HepG2 (cell line): ENCODE data around the gene TXNRD1. TPM values are rescaled to one million over a fixed set of nuclear protein-coding genes. Genes with fewer than 3 reads are reported as not detected.

Experiments used
- ATAC-seq: fragments of 200-7000 bp; cut with Tn5 transposase; 3 replicates; pipeline ENCODE4 v1.9.1; 2020; ENCODE audit warnings: mild to moderate bottlenecking, moderate library complexity
- BruUV-seq: library from RNA; stranded (reverse); fragments of 400-500 nt; replicated peaks from 2 replicates; lab custom pipeline; 2021; lab: Mats Ljungman, UMichigan
- CTCF ChIA-PET: fragments of 300-600 bp; formaldehyde crosslinking; extraction: SDS; loops from one replicate; lab custom pipeline; 2021; ENCODE audit warnings: low total read pairs, inconsistent platforms, low intra/inter-chr PET ratio; lab: Yijun Ruan, JAX
- POLR2A ChIA-PET: fragments of 350-600 bp; sonication (Branson Sonifier 250); formaldehyde crosslinking; loops from one replicate; lab custom pipeline; 2020; ENCODE audit warnings: antibody characterized with exemption, inconsistent platforms; lab: Yijun Ruan, JAX
- DNase-seq: peaks from one replicate; pipeline ENCODE4 v3.0.0-alpha.2; 2015; ENCODE audit warnings: low spot score
- FAIRE-seq: peaks from 3 replicates; lab custom pipeline; 2011; peaks lifted over from hg19 to GRCh38; lab: Jason Lieb, UNC
- H2AFZ ChIP-seq: one replicate; pipeline ENCODE4 v1.6.1; 2011; ENCODE audit warnings: low read length, inconsistent platforms
- H3K27ac ChIP-seq: fragments of 300-600 bp; 3 replicates; pipeline ENCODE4 v1.8.0; 2011; ENCODE audit warnings: mixed run types, mild to moderate bottlenecking, mixed read lengths, low read length, inconsistent platforms; ENCODE audit not compliant: insufficient read depth; ENCODE audit errors: extremely low read length
- H3K27me3 ChIP-seq, 2 experiments: fragments of 200-600 bp in 1 of 2; 2 replicates in 1 of 2; 3 replicates in 1 of 2; pipeline versions ENCODE4 v1.6.0 to v1.8.0; 2011; ENCODE audit warnings: low read length in 2 of 2, mild to moderate bottlenecking in 2 of 2, moderate library complexity in 2 of 2, inconsistent platforms in 1 of 2; ENCODE audit not compliant: insufficient read depth in 2 of 2, control insufficient read depth in 1 of 2
- H3K36me3 ChIP-seq, 2 experiments: fragments of 200-600 bp in 1 of 2; replicated peaks in 1 of 2; 2 replicates in 1 of 2; 3 replicates in 1 of 2; pipeline versions ENCODE4 v1.5.1 to v1.8.0; 2011; ENCODE audit warnings: low read length in 2 of 2, inconsistent platforms in 1 of 2; ENCODE audit not compliant: insufficient read depth in 2 of 2, control insufficient read depth in 1 of 2
- H3K4me1 ChIP-seq: 2 replicates; pipeline ENCODE4 v1.5.1; 2012; ENCODE audit warnings: low read length, inconsistent platforms; ENCODE audit not compliant: insufficient read depth
- H3K4me2 ChIP-seq: 2 replicates; pipeline ENCODE4 v1.6.0; 2011; ENCODE audit warnings: low read depth, low read length, inconsistent platforms
- H3K4me3 ChIP-seq, 3 experiments: fragments of 200-600 bp in 1 of 3; sonication (generic), shearing (Covaris generic) in 1 of 3; replicated peaks in 1 of 3; 2 replicates each; pipeline ENCODE4 v1.5.1; 2011 to 2016; ENCODE audit warnings: low read length in 3 of 3, inconsistent platforms in 2 of 3, low read depth in 2 of 3, mild to moderate bottlenecking in 2 of 3, control low read depth in 1 of 3, mixed read lengths in 1 of 3; ENCODE audit not compliant: insufficient read depth in 1 of 3
- H3K79me2 ChIP-seq: one replicate; pipeline ENCODE4 v1.6.1; 2011; ENCODE audit warnings: low read length, inconsistent platforms; ENCODE audit not compliant: insufficient read depth
- H3K9ac ChIP-seq: 2 replicates; pipeline ENCODE4 v1.6.0; 2011; ENCODE audit warnings: mild to moderate bottlenecking, low read depth, low read length, inconsistent platforms; ENCODE audit not compliant: insufficient read depth
- H3K9me3 ChIP-seq: 2 replicates; pipeline ENCODE4 v1.5.1; 2012; ENCODE audit warnings: mild to moderate bottlenecking, low read length
- H4K20me1 ChIP-seq: 2 replicates; pipeline ENCODE4 v1.6.0; 2011; ENCODE audit warnings: inconsistent platforms, mild to moderate bottlenecking, low read length, moderate library complexity; ENCODE audit not compliant: insufficient read depth
- CENPT ChIP-seq: sonication (generic); formaldehyde crosslinking; IDR thresholded peaks from 2 replicates; pipeline ENCODE4 v1.8.0; 2022; ENCODE audit warnings: low read depth, mild to moderate bottlenecking, moderate library complexity, missing genetic modification reagents
- GRHL1 ChIP-seq: sonication (generic); formaldehyde crosslinking; conservative IDR thresholded peaks from 2 replicates; pipeline ENCODE4 v1.8.0; 2022; ENCODE audit warnings: missing genetic modification reagents
- HES4 ChIP-seq: sonication (generic); formaldehyde crosslinking; IDR thresholded peaks from 2 replicates; pipeline ENCODE4 v1.9.0; 2021; ENCODE audit warnings: mild to moderate bottlenecking, missing genetic modification reagents, borderline replicate concordance
- MBNL3 ChIP-seq: fragments of 250-450 bp; sonication (Bioruptor Pico); conservative IDR thresholded peaks from 2 replicates; pipeline ENCODE4 v1.8.0; 2022; ENCODE audit warnings: mild to moderate bottlenecking, inconsistent platforms
- NFRKB ChIP-seq: fragments of 450-650 bp; IDR thresholded peaks from 2 replicates; pipeline ENCODE4 v1.6.1; 2017
- REST ChIP-seq, 2 experiments: IDR thresholded peaks; 2 replicates each; pipeline ENCODE4 v1.6.1; 2011 to 2012; ENCODE audit warnings: low read length in 2 of 2, borderline replicate concordance in 1 of 2, low read depth in 1 of 2, mild to moderate bottlenecking in 1 of 2, moderate library complexity in 1 of 2
- RFX5 ChIP-seq: IDR thresholded peaks from 2 replicates; pipeline ENCODE4 v1.6.1; 2011; ENCODE audit warnings: low read depth, low read length, improper control_type of control experiment
- SMAD9 ChIP-seq: sonication (generic); formaldehyde crosslinking; IDR thresholded peaks from 2 replicates; pipeline ENCODE4 v1.5.1; 2020; ENCODE audit warnings: mild to moderate bottlenecking, missing genetic modification reagents
- TCF7L2 ChIP-seq: IDR thresholded peaks from 2 replicates; pipeline ENCODE4 v1.6.1; 2011; ENCODE audit warnings: mild to moderate bottlenecking, low read depth, low read length, moderate library complexity
- ZKSCAN1 ChIP-seq: fragments of 150-350 bp; IDR thresholded peaks from 2 replicates; pipeline ENCODE4 v1.6.1; 2014; ENCODE audit warnings: low read length
- ZNF512B ChIP-seq: sonication (generic); formaldehyde crosslinking; IDR thresholded peaks from 2 replicates; pipeline ENCODE4 v1.5.1; 2020; ENCODE audit warnings: missing genetic modification reagents, mild to moderate bottlenecking, borderline replicate concordance
- ZNF883 ChIP-seq: sonication (generic); formaldehyde crosslinking; IDR thresholded peaks from 2 replicates; pipeline ENCODE4 v1.5.1; 2020; ENCODE audit warnings: mild to moderate bottlenecking, missing genetic modification reagents; ENCODE audit errors: not compliant biosample characterization
- WGBS: methylation state at CpG from one replicate; pipeline ENCODE4 v1.1.6; 2017; ENCODE audit warnings: low lambda C conversion rate; 5-methylcytosine and 5-hydroxymethylcytosine counted together
- in situ Hi-C: cut with HindIII; loops from 2 replicates; pipeline ENCODE4 v1.10.0; 2017; ENCODE audit warnings: low pct_unique_long_range_greater_than_20kb; ENCODE audit not compliant: extremely low pct_ligation_motif_present
- intact Hi-C: fragments of 100-400 bp; cut with micrococcal nuclease; formaldehyde crosslinking; loops from one replicate; pipeline ENCODE4 v1.10.0; 2022; ENCODE audit not compliant: unreplicated experiment
- polyA plus RNA-seq, 8 experiments: library from polyadenylated mRNA; depleted of rRNA in 3 of 8; stranded (reverse) in 7 of 8; unstranded in 1 of 8; fragments of >200 nt; fragmentation: Illumina TruSeq in 4 of 8; extraction: Trizol in 4 of 8; gene quantifications; 2 replicates each; pipeline versions ENCODE4 v1.2.1 to v1.2.3, GENCODE V29; 2011 to 2016; ENCODE audit warnings: low read depth in 4 of 8, missing spikeins in 1 of 8, mixed read lengths in 1 of 8; ENCODE audit not compliant: insufficient read depth in 1 of 8
- total RNA-seq, 5 experiments: library from RNA; depleted of rRNA; stranded (reverse); fragments of >200 nt; fragmentation: Illumina TruSeq; extraction: Trizol; gene quantifications; 2 replicates each; pipeline ENCODE4 v1.2.3, GENCODE V29; 2016; ENCODE audit warnings: low read depth in 1 of 5

The TXNRD1 gene
- total and polyA plus RNA-seq, 2 of the 13 experiments (the other 11 are each of a cell fraction or from before 2014, with no cell fraction given) = 54.0 to 190 TPM

- FAIRE-seq (no peak), DNase-seq (no peak), ATAC-seq (no peak)
- intact Hi-C loops (no loop called here), in situ Hi-C loops (loop anchor here (10.0 kb wide), 1 partner anchor 65 kb away; the partner anchor contains the start of gene TXNRD1)
- Histone ChIP-seq H2AFZ (no peak overlapping the region), H3K9ac (no peak overlapping the region), H3K36me3 (no peaks in the 10 kb centered on the region), H3K4me1 (peaks cover 28% of the 10 kb centered on the region), H3K9me3 (no peaks in the 10 kb centered on the region), H3K79me2 (no peaks in the 10 kb centered on the region), H3K4me3 (no peak overlapping the region), H3K4me2 (no peak overlapping the region), H3K27ac (no peak overlapping the region), H4K20me1 (no peaks in the 10 kb centered on the region), H3K27me3 (no peaks in the 10 kb centered on the region)
- TF ChIP-seq GRHL1 (CRISPR knock-in tag) (no peak), REST (IDR thresholded peaks at IDR 0.05; ENCODE audit: borderline replicate concordance in 1 of 2, low read depth in 1 of 2, low read length in 2 of 2) (no peak), ZKSCAN1 (no peak), HES4 (CRISPR knock-in tag) (no peak), SMAD9 (CRISPR knock-in tag) (no peak), NFRKB (no peak), CENPT (CRISPR knock-in tag) (no peak), MBNL3 (no peak), RFX5 (no peak), ZNF883 (CRISPR knock-in tag) (no peak), TCF7L2 (no peak), ZNF512B (CRISPR knock-in tag) (no peak)
- ChIA-PET POLR2A (interaction anchor here (1.3 kb wide), 1 partner anchor 8 kb away, joined by 6 read pairs; no protein-coding TSS in a partner anchor), CTCF (no interaction called here)
- no TSS peak for BruUV-seq
- WGBS = 90% methylated on average over 1 of the region's 1 CpG
Observed at GRCh38 chr12:104280111-104280510, 64.5 kb downstream of the TXNRD1 start.
